ENCODE results near the gene DUSP9.
A peak's percentile ranks its signal among the peaks of the same experiment; 100 is the strongest.

The DUSP9 gene

DNA sequence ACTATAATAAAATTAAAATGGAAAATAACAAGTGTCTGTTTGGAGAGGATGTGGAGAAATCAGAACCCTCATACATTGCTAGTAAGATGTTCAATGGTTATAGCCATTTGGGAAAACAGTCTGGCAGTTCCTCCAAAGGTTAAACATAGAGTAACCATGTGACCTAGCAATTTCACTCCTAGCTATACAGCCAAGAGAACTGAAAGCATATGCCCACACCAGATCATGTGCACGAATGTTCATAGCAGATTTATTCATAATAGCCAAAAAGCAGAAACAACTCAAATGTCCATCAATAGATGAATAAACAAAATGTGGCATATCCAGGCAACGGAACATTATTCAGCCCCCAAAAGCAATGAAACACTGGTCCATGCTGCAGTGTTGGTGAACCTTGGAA lies 38.6 kb upstream of the DUSP9 start:
- Histone ChIP-seq H3K36me3 (ENCODE audit: control insufficient read depth in 1 of 2, insufficient read depth in 2 of 2, low read length in 2 of 2) (no peaks in the 10 kb centered on the region), H3K9me3 (ENCODE audit: control insufficient read depth in 1 of 2, low read length in 2 of 2) (no peaks in the 10 kb centered on the region), H3K27ac (ENCODE audit: low read length) (no peak overlapping the region), H3K4me3 (ENCODE audit: low read depth in 1 of 2, low read length in 2 of 2) (no peak overlapping the region), H3K27me3 (ENCODE audit: low read depth, low read length) (no peaks in the 10 kb centered on the region), H3K4me1 (ENCODE audit: control insufficient read depth in 1 of 2, insufficient read depth in 2 of 2, low read length in 2 of 2) (peaks cover 0 to 5% of the 10 kb centered on the region in 2 donors)

DNA sequence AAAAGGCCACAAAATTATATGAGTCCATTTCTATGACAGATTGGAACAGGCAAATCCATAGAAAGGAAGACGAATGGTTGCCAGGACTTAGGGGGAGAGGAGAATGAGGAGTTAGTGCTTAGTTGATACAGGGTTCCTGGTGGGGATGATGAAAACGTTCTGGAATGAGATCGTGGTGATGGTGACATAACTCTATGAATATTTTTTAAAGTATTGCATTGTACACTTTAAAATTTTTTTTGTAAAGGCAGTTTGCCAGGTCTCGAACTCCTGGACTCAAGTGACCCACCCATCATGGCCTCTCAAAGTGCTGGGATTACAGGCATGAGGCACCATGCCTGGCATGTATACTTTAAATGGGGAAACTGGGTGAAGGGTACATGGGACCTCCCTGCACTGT lies 38.2 kb upstream of the DUSP9 start:
- Histone ChIP-seq H3K4me3 (ENCODE audit: low read depth in 1 of 2, low read length in 2 of 2) (no peak overlapping the region), H3K36me3 (ENCODE audit: control insufficient read depth in 1 of 2, insufficient read depth in 2 of 2, low read length in 2 of 2) (no peaks in the 10 kb centered on the region), H3K27ac (ENCODE audit: low read length) (no peak overlapping the region), H3K9me3 (ENCODE audit: control insufficient read depth in 1 of 2, low read length in 2 of 2) (no peaks in the 10 kb centered on the region), H3K4me1 (ENCODE audit: control insufficient read depth in 1 of 2, insufficient read depth in 2 of 2, low read length in 2 of 2) (peaks cover 0 to 5% of the 10 kb centered on the region in 2 donors), H3K27me3 (ENCODE audit: low read depth, low read length) (no peaks in the 10 kb centered on the region)

DNA sequence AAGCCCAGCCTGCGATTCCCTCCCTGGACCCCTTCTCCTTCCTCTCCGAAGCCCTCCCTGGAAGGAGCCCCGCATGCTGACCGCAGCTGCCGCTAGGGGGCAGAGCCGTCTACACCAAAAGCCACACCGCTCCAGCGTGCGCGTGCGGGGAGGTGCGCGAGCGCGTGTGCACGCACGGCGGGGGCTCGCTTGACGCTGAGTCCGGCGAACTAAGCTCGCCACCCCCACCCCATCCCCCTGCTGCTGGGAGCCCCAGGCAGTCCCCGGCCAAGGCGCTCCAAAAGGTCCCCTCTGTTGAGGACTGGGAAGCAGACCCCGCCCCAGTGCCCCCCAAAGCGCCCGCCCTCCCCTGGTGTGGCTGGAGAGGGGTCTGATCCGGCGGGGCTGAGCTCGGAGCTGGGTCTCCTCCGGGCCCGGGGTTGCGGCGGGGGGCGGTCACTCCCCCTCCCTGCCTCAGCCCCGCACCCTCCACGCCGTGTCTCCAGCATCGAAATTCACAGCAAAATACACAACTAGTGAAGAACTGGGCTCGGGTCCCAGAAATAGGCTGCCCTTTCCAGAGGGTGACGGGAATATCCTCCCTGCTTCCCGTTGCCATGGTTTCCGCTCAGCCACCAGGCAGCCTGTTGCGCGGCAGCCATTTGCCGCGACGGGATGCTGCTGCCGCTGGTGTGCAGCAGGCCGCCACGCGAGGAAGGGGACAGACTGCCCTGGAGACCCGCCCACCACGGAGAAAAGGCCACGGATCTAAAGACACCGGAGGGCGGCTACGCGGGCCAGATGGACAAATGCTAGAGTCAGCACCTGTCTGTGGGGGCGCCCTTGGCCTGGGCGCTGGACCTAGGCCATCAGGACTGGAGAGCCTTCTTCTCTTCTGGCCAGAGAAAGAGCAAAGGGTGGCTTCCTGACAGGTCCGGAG lies 36.8 kb upstream of the DUSP9 start:
- no peak overlapping the region for H3K27ac ChIP-seq (ENCODE audit: low read length)
- H3K9me3 ChIP-seq (ENCODE audit: control insufficient read depth in 1 of 2, low read length in 2 of 2) = no peaks in the 10 kb centered on the region
- H3K4me3 ChIP-seq (ENCODE audit: low read depth in 1 of 2, low read length in 2 of 2) = peak overlapping the region in 1 of 2 donors; percentile 47
- H3K36me3 ChIP-seq (ENCODE audit: control insufficient read depth in 1 of 2, insufficient read depth in 2 of 2, low read length in 2 of 2) = no peaks in the 10 kb centered on the region
- H3K4me1 ChIP-seq (ENCODE audit: control insufficient read depth in 1 of 2, insufficient read depth in 2 of 2, low read length in 2 of 2) = peaks cover 0 to 5% of the 10 kb centered on the region in 2 donors
- H3K27me3 ChIP-seq (ENCODE audit: low read depth, low read length) = no peaks in the 10 kb centered on the region

DNA sequence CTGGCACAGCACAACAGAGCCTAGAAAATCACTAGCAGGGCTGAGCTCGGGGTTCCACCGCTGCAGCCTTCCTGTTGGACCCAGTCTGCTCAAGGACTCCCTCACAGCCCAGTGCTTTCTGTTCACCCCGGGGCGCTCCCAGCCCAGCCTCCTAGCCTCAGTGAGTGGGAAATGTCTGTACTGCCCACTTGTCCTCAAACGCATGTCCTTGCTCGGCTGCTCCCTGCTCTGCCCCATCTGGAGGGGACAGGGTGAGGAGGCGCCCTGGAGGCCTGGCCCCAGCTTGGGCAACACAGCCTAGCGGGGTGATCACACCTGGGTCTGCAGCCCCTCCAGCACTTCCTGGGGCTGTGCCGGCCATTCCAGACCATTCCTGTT lies 36.2 kb upstream of the DUSP9 start:
- Histone ChIP-seq H3K4me3 (ENCODE audit: low read depth in 1 of 2, low read length in 2 of 2) (no peak overlapping the region), H3K4me1 (ENCODE audit: control insufficient read depth in 1 of 2, insufficient read depth in 2 of 2, low read length in 2 of 2) (peaks cover 0 to 5% of the 10 kb centered on the region in 2 donors), H3K36me3 (ENCODE audit: control insufficient read depth in 1 of 2, insufficient read depth in 2 of 2, low read length in 2 of 2) (no peaks in the 10 kb centered on the region), H3K27me3 (ENCODE audit: low read depth, low read length) (no peaks in the 10 kb centered on the region), H3K27ac (ENCODE audit: low read length) (no peak overlapping the region), H3K9me3 (ENCODE audit: control insufficient read depth in 1 of 2, low read length in 2 of 2) (no peaks in the 10 kb centered on the region)

DNA sequence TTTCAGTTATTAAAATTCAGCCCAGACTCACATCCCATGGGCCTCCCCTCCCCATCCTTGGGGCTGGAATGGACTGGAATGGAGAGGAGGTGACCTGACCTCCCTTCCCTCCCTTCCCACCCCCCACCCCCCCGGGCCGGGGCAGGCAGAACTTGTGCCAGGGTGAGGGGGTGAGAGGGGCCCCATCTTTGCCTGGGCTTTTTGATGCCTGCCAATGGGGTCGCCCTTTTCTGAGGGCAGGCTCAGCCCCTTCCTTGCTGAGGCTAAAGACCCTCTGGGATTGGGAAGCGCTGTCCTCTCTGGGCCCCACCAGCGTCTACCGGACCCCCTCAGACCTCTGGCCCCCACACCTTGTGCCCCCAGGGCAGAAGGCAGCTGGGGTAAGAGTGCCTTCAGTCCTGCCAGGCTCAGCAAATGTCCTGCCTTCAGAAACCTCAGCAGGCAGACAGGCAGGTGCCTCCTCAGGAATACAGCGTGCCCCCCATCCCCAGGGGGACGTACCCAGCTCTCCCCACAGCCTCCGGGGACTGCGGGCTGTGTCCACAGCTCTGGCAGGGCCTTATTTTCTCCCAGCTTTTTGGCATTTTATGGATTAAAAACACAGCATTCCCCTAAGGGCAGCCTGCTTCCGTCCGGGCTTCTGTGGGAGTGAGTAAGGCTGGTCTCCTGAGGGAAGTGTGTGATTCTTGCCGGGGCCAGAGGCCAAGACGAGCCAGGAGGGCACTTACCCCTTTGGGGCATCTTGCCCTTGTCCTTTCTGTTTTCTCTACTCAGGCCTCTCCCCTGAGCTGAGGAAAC lies 35.5 kb upstream of the DUSP9 start:
- Histone ChIP-seq H3K9me3 (ENCODE audit: control insufficient read depth in 1 of 2, low read length in 2 of 2) (no peaks in the 10 kb centered on the region), H3K4me1 (ENCODE audit: control insufficient read depth in 1 of 2, insufficient read depth in 2 of 2, low read length in 2 of 2) (peaks cover 0 to 5% of the 10 kb centered on the region in 2 donors)

DNA sequence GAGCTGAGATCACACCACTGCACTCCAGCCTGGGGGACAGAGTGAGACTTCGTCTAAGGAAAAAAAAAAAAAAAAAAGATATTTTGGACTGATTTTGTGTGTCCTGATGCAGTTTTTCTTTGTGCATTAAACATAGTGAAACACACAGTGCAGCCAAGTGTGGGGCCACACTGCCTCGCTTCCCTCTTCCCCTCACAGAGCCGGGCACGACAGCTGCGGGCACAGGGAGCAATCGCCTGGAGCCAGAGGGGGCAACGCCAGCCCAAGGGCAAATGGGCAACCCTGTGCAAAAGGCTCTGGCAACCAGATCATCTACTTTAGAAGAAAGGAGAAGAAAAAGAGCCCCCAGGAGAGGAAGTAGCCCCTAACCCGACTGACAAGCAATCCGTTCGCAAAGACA lies 34.6 kb upstream of the DUSP9 start:
- no peak overlapping the region for H3K27ac ChIP-seq (ENCODE audit: low read length)
- no peaks in the 10 kb centered on the region for H3K27me3 ChIP-seq (ENCODE audit: low read depth, low read length)
- no peaks in the 10 kb centered on the region for H3K36me3 ChIP-seq (ENCODE audit: control insufficient read depth in 1 of 2, insufficient read depth in 2 of 2, low read length in 2 of 2)
- H3K9me3 ChIP-seq (ENCODE audit: control insufficient read depth in 1 of 2, low read length in 2 of 2) = no peaks in the 10 kb centered on the region
- peaks cover 0 to 5% of the 10 kb centered on the region in 2 donors for H3K4me1 ChIP-seq (ENCODE audit: control insufficient read depth in 1 of 2, insufficient read depth in 2 of 2, low read length in 2 of 2)
- no peak overlapping the region for H3K4me3 ChIP-seq (ENCODE audit: low read depth in 1 of 2, low read length in 2 of 2)

More for the DNA sequence above, 35.5 kb upstream of the DUSP9 start:
- Histone ChIP-seq H3K36me3 (ENCODE audit: control insufficient read depth in 1 of 2, insufficient read depth in 2 of 2, low read length in 2 of 2) (no peaks in the 10 kb centered on the region), H3K27ac (ENCODE audit: low read length) (no peak overlapping the region), H3K27me3 (ENCODE audit: low read depth, low read length) (no peaks in the 10 kb centered on the region), H3K4me3 (ENCODE audit: low read depth in 1 of 2, low read length in 2 of 2) (no peak overlapping the region)

DNA sequence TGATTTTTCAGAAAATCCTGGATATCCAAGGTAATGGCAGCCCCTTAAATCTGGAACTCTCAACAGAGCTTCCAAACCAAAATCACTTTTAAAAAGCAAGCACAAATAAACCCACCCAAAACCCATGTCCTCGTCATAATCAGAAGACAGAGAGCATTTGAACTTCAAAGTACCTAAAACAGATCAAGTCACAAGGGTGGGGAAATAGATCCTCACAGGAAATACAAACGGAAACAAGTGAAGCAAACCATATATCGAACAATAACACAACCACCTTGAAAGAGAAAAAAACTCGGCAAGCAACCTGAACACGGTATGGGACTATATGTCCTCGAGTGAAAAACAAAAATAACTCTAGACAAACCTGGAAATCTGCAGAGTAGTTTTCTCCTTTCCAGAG lies 32.2 kb upstream of the DUSP9 start:
- Histone ChIP-seq H3K4me1 (ENCODE audit: control insufficient read depth in 1 of 2, insufficient read depth in 2 of 2, low read length in 2 of 2) (peaks cover 0 to 5% of the 10 kb centered on the region in 2 donors), H3K36me3 (ENCODE audit: control insufficient read depth in 1 of 2, insufficient read depth in 2 of 2, low read length in 2 of 2) (no peaks in the 10 kb centered on the region), H3K27me3 (ENCODE audit: low read depth, low read length) (no peaks in the 10 kb centered on the region), H3K9me3 (ENCODE audit: control insufficient read depth in 1 of 2, low read length in 2 of 2) (no peaks in the 10 kb centered on the region), H3K27ac (ENCODE audit: low read length) (no peak overlapping the region), H3K4me3 (ENCODE audit: low read depth in 1 of 2, low read length in 2 of 2) (no peak overlapping the region)

DNA sequence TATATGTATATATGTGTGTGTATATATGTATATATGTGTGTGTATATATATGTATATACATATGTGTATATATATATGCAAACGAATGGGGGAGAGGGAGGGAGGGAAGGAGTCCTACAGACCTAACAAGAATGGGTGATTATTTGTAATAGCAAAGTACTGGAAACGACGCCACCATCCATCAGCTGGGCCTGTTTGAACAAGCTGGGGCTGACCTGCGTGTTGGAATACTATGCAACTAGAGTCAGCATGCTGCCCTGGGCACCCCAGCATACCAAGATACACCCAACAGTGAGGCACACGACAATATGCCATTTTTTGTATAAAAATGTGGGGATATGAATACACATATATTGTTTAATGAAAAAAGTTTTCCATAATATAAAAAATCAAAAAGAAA lies 26.4 kb upstream of the DUSP9 start:
- Histone ChIP-seq H3K4me3 (ENCODE audit: low read depth in 1 of 2, low read length in 2 of 2) (no peak overlapping the region), H3K27me3 (ENCODE audit: low read depth, low read length) (no peaks in the 10 kb centered on the region), H3K36me3 (ENCODE audit: control insufficient read depth in 1 of 2, insufficient read depth in 2 of 2, low read length in 2 of 2) (no peaks in the 10 kb centered on the region), H3K27ac (ENCODE audit: low read length) (no peak overlapping the region), H3K4me1 (ENCODE audit: control insufficient read depth in 1 of 2, insufficient read depth in 2 of 2, low read length in 2 of 2) (no peaks in the 10 kb centered on the region), H3K9me3 (ENCODE audit: control insufficient read depth in 1 of 2, low read length in 2 of 2) (no peaks in the 10 kb centered on the region)

DNA sequence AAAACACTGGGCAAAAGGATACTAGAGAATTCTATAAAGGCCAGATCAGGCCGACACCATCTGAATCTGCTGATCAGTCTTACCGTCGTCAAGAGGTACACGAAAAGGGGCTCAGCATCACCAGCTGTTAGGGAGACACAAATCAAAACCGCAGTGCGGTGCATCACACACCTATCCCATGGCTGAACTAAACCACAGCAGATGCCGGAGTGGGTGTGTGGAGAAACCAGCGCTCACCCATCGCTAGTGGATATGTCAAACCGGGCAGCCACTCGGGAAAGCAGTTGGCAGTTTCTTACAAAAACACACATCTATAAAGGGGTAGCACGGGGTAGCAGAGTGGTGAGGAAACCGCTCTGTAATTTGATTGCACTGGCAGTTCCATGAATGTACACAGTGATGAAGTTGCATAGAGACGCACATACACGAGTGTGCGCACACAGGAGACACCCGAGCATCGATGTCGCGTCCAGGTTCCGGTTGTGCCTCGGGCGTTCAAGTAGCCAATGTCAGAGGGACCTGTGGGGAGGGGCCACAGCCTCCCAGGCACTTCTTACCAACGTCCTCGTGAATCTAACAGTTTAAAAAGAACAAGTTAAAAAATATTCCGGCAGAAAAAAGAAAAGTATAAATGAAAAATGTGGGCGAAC lies 24.9 kb upstream of the DUSP9 start:
- H3K27ac ChIP-seq (ENCODE audit: low read length) = no peak overlapping the region
- H3K27me3 ChIP-seq (ENCODE audit: low read depth, low read length) = no peaks in the 10 kb centered on the region
- no peaks in the 10 kb centered on the region for H3K4me1 ChIP-seq (ENCODE audit: control insufficient read depth in 1 of 2, insufficient read depth in 2 of 2, low read length in 2 of 2)
- no peaks in the 10 kb centered on the region for H3K9me3 ChIP-seq (ENCODE audit: control insufficient read depth in 1 of 2, low read length in 2 of 2)
- no peaks in the 10 kb centered on the region for H3K36me3 ChIP-seq (ENCODE audit: control insufficient read depth in 1 of 2, insufficient read depth in 2 of 2, low read length in 2 of 2)
- H3K4me3 ChIP-seq (ENCODE audit: low read depth in 1 of 2, low read length in 2 of 2) = no peak overlapping the region

DNA sequence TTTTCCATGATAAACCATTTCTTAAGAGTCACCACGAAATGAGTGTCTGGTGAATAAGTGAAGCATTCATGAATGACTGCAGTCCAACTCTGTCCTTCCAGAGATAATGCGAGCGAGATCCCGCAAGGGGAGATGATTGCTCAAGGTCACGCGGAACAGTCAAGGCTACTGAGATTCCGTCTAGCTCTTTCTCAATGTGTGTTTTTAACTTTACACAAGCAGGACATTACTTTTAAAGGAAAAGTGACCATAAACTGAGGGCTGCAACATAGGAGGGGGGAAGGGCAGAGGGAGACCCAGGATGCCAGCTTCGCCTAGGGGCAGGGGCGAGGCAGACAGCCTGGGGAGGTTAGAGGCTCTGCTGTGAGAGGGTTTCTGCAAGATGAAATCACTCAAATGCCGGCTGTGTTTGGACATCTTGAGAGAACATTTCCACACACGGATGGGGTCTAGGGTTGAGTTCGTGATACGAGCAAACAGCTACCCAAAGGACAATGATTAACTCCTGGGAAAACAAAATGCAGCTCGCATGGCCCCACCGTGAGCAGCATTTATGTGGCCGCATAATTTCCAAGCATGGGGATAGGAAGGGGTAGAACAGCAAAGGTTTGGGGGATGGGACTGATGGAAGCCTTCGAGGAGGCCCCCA lies 24.2 kb upstream of the DUSP9 start:
- Histone ChIP-seq H3K4me1 (ENCODE audit: control insufficient read depth in 1 of 2, insufficient read depth in 2 of 2, low read length in 2 of 2) (no peaks in the 10 kb centered on the region), H3K27ac (ENCODE audit: low read length) (no peak overlapping the region), H3K27me3 (ENCODE audit: low read depth, low read length) (no peaks in the 10 kb centered on the region), H3K4me3 (ENCODE audit: low read depth in 1 of 2, low read length in 2 of 2) (no peak overlapping the region), H3K9me3 (ENCODE audit: control insufficient read depth in 1 of 2, low read length in 2 of 2) (no peaks in the 10 kb centered on the region), H3K36me3 (ENCODE audit: control insufficient read depth in 1 of 2, insufficient read depth in 2 of 2, low read length in 2 of 2) (no peaks in the 10 kb centered on the region)

Data from muscle layer of duodenum (tissue), 2 donors.